C1 segment of cervical spinal cord (tissue), 14 donors: Measurements from ENCODE around the gene LEPROT.

Experiments
- DNase-seq, 14 donors: peaks; one replicate each; lab custom pipeline; 2025; lab: John Stamatoyannopoulos, UW

The LEPROT gene

DNA sequence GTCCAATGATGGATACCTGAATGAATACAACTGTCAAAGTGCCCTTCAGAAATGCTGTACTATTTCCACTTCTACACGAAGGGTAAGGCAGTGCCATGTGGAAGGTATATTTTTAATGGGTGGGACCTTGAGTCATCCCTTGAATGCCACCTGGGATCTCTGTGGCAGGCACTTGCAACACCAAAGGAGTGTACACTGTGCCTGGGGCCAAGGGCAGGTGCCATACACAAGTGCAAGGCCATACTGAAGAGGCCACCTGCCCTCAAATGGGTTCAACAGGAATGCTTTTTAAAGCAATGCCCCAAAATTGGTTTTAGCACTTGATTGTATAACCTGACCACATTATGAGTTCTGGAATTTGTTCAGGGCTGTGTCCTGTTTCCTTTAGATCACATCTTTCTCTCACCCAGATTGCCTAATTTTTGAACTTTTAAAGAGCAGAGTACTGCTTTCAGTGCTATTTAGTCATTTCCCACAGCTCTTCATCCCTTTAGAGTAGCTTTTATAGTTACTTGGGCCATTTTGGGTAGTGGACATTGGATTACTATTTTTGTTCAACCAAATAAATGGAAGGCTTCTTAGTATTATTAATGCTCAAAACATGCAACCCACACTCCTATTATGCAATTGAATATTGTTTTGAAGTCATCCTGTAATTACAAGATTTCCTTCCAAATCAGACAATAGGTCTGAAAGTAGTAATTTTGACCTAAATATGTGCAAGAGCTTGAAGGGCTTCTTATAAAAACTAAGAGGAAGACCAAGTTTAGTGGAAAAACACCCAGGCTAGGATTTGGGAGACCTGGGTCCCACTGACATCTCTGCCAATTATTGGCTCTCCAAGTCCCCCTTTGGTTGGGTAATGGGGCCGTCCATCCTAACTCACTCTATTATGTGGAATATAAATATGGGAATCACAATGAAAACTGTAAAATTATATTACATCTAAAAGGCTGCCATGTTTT is 57.2 kb downstream of the LEPROT start:
- DNase-seq: no peak

- DNase-seq: no peak
Observed at GRCh38 chr1:65478379-65479026, 58.0 kb downstream of the LEPROT start.

DNA sequence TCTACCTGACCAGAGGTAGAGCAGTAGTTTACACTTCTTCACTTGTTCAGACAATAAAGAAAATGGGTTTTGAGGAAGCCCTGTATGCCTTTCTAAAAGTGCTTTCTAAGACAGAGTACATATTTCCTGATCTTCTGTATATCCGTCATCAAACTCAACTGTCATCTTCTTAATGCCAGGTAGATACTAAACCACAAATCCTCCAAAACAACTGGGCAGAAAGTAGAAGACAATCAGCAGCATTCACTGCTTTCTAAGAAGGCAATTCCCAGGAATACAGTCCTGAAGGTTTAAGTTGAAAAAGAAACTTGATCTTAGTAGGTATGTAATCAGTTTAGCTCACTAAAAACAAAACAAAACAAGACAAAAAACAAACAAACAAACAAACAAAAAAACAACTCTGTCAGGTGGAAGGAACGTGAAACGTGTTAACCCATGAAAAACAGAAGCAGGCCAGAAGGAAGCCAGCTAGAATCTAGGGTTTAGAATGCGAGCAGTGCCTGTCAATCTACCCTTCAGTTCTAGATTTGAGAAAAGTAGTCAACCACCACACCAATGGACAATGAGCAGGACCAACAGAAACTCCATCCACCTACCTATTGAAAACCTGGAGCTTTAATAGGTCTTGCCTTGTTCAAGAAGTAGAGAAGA is 59.2 kb downstream of the LEPROT start:
- DNase-seq: no peak

DNA sequence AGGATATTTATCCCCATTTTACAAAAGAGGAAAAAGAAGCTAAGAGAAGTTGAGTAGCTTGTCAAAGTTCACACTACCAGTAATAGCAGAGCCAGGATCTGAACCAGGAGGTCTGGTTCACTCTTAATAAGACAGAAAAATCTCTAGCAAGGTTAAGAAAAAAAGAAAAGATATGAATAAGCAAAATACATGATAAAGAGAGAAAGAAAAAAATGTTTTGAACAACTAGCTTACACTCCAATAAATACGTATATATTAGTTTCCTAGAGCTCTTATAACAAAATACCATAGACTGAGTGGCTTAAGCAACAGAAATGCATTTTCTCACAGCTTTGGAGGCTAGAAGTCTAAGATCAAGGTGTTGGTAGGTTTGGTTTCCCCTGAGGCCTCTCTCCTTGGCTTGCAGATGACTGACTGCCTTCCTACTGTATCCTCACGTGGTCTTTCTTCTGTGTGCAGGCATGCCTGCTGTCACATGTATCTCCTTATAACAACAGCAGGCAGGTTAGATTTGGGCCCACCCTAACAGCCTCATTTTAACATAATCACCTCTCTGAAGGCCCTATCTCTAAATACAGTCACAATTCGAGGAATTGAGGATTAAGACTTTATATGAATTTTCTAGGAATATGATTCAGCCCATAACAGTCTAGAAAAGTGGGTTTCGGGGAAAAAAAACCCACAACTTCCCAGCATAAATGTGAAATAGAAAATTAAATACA is 60.4 kb downstream of the LEPROT start:
- no peak for DNase-seq

- DNase-seq: no peak
Observed at GRCh38 chr1:65483993-65484754, 63.7 kb downstream of the LEPROT start.
